HG03457 (cell line): Measurements from ENCODE around the gene USP3.
"Not testable (repeated sequence)": the region's sequence is repeated elsewhere in the genome, so short reads cannot be mapped to it uniquely, and the experiment has no call there.

Source experiments
- ATAC-seq: cut with Tn5 transposase; IDR thresholded peaks from one replicate; pipeline ENCODE4 v1.9.1; 2021; ENCODE audit warnings: moderate number of reproducible peaks; ENCODE audit not compliant: unreplicated experiment

USP3 gene

GRCh38 chr15:63509955-63510940 lies 5.9 kb downstream of the USP3 start:
- no peak for ATAC-seq

- no peak for ATAC-seq
Measured at GRCh38 chr15:63512148-63512547, 7.8 kb downstream of the USP3 start.

- ATAC-seq = no peak
Measured at GRCh38 chr15:63513271-63513670, 8.9 kb downstream of the USP3 start.

- no peak for ATAC-seq
Measured at GRCh38 chr15:63513728-63514127, 9.3 kb downstream of the USP3 start.

- no peak for ATAC-seq
Measured at GRCh38 chr15:63514531-63514943, 10.1 kb downstream of the USP3 start.

GRCh38 chr15:63517202-63517601 lies 12.8 kb downstream of the USP3 start:
- no peak for ATAC-seq

GRCh38 chr15:63517628-63518027 lies 13.2 kb downstream of the USP3 start:
- ATAC-seq = no peak

- no peak for ATAC-seq
Measured at GRCh38 chr15:63519041-63519440, 14.6 kb downstream of the USP3 start.

GRCh38 chr15:63519548-63520178 lies 15.3 kb downstream of the USP3 start:
- no peak for ATAC-seq

- ATAC-seq = not testable (repeated sequence)
Measured at GRCh38 chr15:63520462-63520861, 16.1 kb downstream of the USP3 start.

- no peak for ATAC-seq
Measured at GRCh38 chr15:63522225-63522578, 17.8 kb downstream of the USP3 start.

GRCh38 chr15:63523306-63523990 lies 19.1 kb downstream of the USP3 start:
- ATAC-seq = no peak

- ATAC-seq = no peak
Measured at GRCh38 chr15:63524316-63525015, 20.1 kb downstream of the USP3 start.

- ATAC-seq = no peak
Measured at GRCh38 chr15:63526401-63526800, 22.0 kb downstream of the USP3 start.

GRCh38 chr15:63528138-63528659 lies 23.8 kb downstream of the USP3 start:
- ATAC-seq = no peak

GRCh38 chr15:63530235-63530634 lies 25.8 kb downstream of the USP3 start:
- ATAC-seq = no peak

- ATAC-seq = no peak
Measured at GRCh38 chr15:63530752-63531299, 26.4 kb downstream of the USP3 start.

- ATAC-seq = no peak
Measured at GRCh38 chr15:63531586-63531985, 27.2 kb downstream of the USP3 start.

- ATAC-seq = no peak
Measured at GRCh38 chr15:63532307-63532744, 27.9 kb downstream of the USP3 start.

GRCh38 chr15:63534888-63535287 lies 30.5 kb downstream of the USP3 start:
- ATAC-seq = not testable (repeated sequence)
